Measurements from ENCODE around the gene MSANTD1. TPM values are rescaled to one million over a fixed set of nuclear protein-coding genes. Genes with fewer than 3 reads are reported as not detected.
A peak's percentile ranks its signal among the peaks of the same experiment; 100 is the strongest.

Gene MSANTD1
- total RNA-seq, result under 1 TPM; 0.24 to 0.37 TPM

DNA sequence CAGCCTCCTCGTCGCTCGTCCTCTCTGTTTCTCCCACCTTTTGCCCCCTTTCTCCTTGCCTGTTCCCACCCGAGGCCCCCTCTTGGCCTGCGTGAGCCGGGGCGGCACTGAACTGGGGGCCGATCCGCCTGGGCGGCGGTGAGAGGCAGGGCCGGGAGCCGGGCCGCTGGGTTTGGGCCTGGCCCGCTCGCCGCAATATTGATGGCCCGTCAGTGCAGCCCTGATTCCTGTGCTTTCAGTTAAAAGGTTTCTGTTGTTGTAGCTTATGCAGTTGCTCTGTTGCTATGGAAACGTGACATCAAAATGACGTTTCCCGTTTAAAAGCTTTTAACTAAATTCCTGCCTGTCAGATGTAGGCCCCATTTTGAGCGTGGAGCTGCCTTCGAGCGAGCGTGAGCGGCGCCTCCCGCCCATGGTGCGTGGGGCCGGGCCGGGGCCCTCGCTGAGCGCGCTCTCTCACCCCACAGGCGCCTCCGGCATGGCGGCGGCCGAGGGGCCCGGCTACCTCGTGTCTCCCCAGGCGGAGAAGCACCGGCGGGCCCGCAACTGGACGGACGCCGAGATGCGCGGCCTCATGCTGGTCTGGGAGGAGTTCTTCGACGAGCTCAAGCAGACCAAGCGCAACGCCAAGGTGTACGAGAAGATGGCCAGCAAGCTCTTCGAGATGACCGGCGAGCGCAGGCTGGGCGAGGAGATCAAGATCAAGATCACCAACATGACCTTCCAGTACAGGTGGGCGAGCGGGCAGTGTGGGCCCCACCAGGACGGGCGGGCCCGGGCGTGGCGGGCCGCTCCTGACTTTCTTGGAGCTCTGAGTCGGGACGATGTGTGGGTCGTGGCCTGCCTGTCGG lies at the start of gene MSANTD1:
MSANTD1 (plus strand) TSS at position 349 of the 851 bp plus-strand sequence; CDS start at position 413, 64 bp downstream.
- H3K27ac Mint-ChIP-seq, result no peak within 1 kb of the TSS
- no peak within 1 kb of the TSS for H3K4me3 Mint-ChIP-seq
- no peaks in the 10 kb centered on the region for H3K36me3 Mint-ChIP-seq
- no peak for DNase-seq
- H3K4me1 Mint-ChIP-seq, result no peaks in the 10 kb centered on the region
- no peaks in the 10 kb centered on the region for H3K27me3 Mint-ChIP-seq
- H3K9me3 Mint-ChIP-seq, result no peaks in the 10 kb centered on the region

GRCh38 chr4:3199653-3200422 lies 49.1 kb upstream of the MSANTD1 start:
- DNase-seq, result no peak
- no peak overlapping the region for H3K27ac Mint-ChIP-seq
- H3K4me1 Mint-ChIP-seq, result peaks cover 55% of the 10 kb centered on the region
- H3K36me3 Mint-ChIP-seq, result peaks cover 35% of the 10 kb centered on the region
- H3K9me3 Mint-ChIP-seq, result no peaks in the 10 kb centered on the region
- no peak overlapping the region for H3K4me3 Mint-ChIP-seq
- H3K27me3 Mint-ChIP-seq, result no peaks in the 10 kb centered on the region

GRCh38 chr4:3200423-3201090 lies 48.4 kb upstream of the MSANTD1 start:
- no peaks in the 10 kb centered on the region for H3K9me3 Mint-ChIP-seq
- H3K36me3 Mint-ChIP-seq, result peaks cover 35% of the 10 kb centered on the region
- peaks cover 49% of the 10 kb centered on the region for H3K4me1 Mint-ChIP-seq
- no peak overlapping the region for H3K27ac Mint-ChIP-seq
- DNase-seq, result no peak
- no peak overlapping the region for H3K4me3 Mint-ChIP-seq
- H3K27me3 Mint-ChIP-seq, result no peaks in the 10 kb centered on the region

GRCh38 chr4:3201718-3202702 lies 46.9 kb upstream of the MSANTD1 start:
- Mint-ChIP-seq H3K36me3 (peaks cover 30% of the 10 kb centered on the region), H3K9me3 (no peaks in the 10 kb centered on the region), H3K4me1 (peaks cover 35% of the 10 kb centered on the region), H3K27me3 (no peaks in the 10 kb centered on the region), H3K27ac (peak overlapping the region; percentile 83), H3K4me3 (no peak overlapping the region)
- DNase-seq, result peak; percentile 67

DNA sequence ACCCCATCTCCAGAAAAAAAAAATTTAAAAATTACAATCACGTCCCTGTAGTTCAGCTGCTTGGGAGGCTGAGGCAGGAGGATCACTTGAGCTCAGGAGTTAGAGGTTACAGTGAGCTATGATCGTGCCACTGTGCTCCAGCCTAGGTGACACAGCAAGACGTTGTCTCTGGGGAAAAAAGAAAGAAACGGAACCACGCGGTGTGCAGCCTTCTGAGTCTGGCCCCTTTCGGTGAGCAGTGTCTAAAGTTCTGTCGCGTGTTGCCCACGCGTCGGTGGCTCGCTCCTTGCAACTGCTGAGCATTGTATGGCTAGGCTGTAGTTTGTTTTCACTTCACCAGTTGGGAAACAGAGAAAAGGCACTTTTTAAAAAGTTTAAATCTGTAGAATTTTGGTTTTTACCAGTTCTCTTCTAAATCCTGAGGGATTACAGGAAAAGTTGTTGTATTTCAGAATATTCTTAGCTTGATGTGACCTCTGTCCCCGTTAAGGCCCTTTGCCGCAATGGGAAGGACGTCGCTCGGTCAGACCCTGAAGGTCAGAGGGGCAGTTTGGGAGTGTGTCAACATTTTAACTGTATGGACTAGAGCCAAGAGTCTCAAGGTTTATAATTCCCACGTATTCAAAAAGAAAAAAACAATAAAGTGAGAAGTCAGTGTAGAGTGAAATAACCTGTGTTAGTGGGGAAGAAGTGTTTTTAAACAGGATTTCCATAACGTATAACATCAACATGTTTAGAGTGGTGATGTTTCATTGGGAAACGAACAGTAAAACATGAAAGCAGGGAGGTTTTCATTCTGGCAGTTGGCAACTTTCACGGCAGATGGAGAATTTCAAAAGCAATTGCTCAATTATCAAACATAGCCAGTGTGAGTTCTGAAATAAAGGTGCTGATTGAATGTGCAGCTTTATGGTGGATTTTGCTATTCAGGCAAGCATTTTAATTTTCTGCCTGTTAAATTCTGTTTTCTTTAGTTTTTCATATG lies 45.8 kb upstream of the MSANTD1 start:
- H3K27me3 Mint-ChIP-seq, result no peaks in the 10 kb centered on the region
- DNase-seq, result peak; percentile 43
- H3K36me3 Mint-ChIP-seq, result peaks cover 30% of the 10 kb centered on the region
- peak overlapping the region; percentile 83 for H3K27ac Mint-ChIP-seq
- H3K4me3 Mint-ChIP-seq, result peak overlapping the region; percentile 22
- no peaks in the 10 kb centered on the region for H3K9me3 Mint-ChIP-seq
- peaks cover 27% of the 10 kb centered on the region for H3K4me1 Mint-ChIP-seq

DNA sequence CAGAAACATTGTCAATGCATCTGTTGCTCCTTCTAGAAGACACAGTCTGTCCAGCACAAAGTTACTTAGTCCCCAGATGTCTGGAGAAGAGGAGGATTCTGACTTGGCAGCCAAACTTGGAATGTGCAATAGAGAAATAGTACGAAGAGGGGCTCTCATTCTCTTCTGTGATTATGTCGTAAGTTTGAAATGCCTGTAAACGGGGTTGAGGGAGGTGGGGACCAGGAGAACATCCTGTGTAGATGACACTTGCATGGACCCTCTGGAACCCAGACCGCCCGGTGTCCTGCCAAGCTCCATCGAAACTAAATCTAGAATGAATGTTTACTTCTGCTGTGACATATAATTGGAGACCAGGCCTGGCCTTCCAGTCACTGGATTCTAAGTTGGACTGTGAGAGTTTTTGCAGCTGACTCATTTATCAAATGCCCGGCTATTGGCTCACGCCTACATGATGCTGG lies 45.0 kb upstream of the MSANTD1 start:
- Mint-ChIP-seq H3K9me3 (no peaks in the 10 kb centered on the region), H3K4me3 (no peak overlapping the region), H3K27ac (no peak overlapping the region), H3K36me3 (peaks cover 31% of the 10 kb centered on the region), H3K4me1 (peaks cover 27% of the 10 kb centered on the region), H3K27me3 (no peaks in the 10 kb centered on the region)
- DNase-seq, result no peak

DNA sequence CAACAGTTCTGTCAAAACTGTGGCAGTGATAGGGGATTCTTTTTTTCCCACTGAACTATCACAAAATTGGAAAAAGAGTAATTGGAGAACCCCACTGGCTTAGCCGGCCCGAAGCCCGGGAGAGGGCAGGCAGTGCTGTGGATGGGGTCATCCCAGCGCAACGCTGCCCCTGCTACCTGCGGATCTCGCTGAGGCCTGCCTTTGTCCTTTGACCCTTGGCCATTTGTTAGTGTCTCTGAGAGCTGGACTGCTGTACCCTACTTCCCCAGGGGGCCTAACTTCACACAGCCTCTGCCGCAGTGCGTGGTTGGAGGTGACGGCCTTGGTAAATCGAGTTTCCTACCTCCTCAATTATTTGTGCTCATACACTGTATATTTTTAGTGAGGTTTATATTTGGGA lies 43.0 kb upstream of the MSANTD1 start:
- no peak for DNase-seq
- H3K9me3 Mint-ChIP-seq, result no peaks in the 10 kb centered on the region
- no peaks in the 10 kb centered on the region for H3K27me3 Mint-ChIP-seq
- H3K4me3 Mint-ChIP-seq, result no peak overlapping the region
- peaks cover 29% of the 10 kb centered on the region for H3K36me3 Mint-ChIP-seq
- peaks cover 27% of the 10 kb centered on the region for H3K4me1 Mint-ChIP-seq
- H3K27ac Mint-ChIP-seq, result no peak overlapping the region

GRCh38 chr4:3206439-3207100 lies 42.4 kb upstream of the MSANTD1 start:
- Mint-ChIP-seq H3K4me3 (no peak overlapping the region), H3K27ac (no peak overlapping the region), H3K4me1 (peaks cover 23% of the 10 kb centered on the region), H3K36me3 (peaks cover 27% of the 10 kb centered on the region), H3K9me3 (no peaks in the 10 kb centered on the region), H3K27me3 (no peaks in the 10 kb centered on the region)
- no peak for DNase-seq

- DNase-seq, result no peak
- H3K4me1 Mint-ChIP-seq, result peaks cover 12% of the 10 kb centered on the region
- peaks cover 24% of the 10 kb centered on the region for H3K36me3 Mint-ChIP-seq
- H3K27me3 Mint-ChIP-seq, result no peaks in the 10 kb centered on the region
- H3K9me3 Mint-ChIP-seq, result no peaks in the 10 kb centered on the region
- no peak overlapping the region for H3K27ac Mint-ChIP-seq
- H3K4me3 Mint-ChIP-seq, result no peak overlapping the region
Observed at GRCh38 chr4:3207531-3208037, 41.4 kb upstream of the MSANTD1 start.

GRCh38 chr4:3208826-3209225 lies 40.1 kb upstream of the MSANTD1 start:
- Mint-ChIP-seq H3K4me3 (no peak overlapping the region), H3K36me3 (peaks cover 14% of the 10 kb centered on the region), H3K27me3 (no peaks in the 10 kb centered on the region), H3K4me1 (peaks cover 2% of the 10 kb centered on the region), H3K27ac (no peak overlapping the region), H3K9me3 (no peaks in the 10 kb centered on the region)
- no peak for DNase-seq

- Mint-ChIP-seq H3K9me3 (no peaks in the 10 kb centered on the region), H3K4me1 (no peaks in the 10 kb centered on the region), H3K36me3 (peaks cover 10% of the 10 kb centered on the region), H3K4me3 (no peak overlapping the region), H3K27me3 (no peaks in the 10 kb centered on the region), H3K27ac (no peak overlapping the region)
- DNase-seq, result no peak
Observed at GRCh38 chr4:3209551-3210325, 39.2 kb upstream of the MSANTD1 start.

DNA sequence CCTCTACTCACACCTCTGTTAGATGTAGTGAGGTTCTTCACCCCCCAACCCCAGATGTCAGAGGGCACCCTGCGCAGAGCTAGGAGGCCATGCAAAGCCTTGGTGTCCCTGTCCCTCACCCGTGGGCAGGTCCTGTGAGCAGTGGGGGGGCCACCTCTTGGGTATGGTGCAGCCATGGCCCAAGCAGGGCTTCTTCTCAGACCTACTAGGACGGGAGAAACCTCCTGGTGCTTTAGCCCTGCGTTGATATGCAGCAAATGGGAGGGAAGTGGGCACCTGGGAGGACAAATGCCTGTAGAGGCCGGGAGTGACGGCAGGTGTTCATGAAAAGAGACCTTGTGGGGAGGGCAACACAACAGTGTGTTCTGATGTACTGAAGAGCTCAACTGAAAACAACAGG lies 38.5 kb upstream of the MSANTD1 start:
- Mint-ChIP-seq H3K4me3 (no peak overlapping the region), H3K27ac (no peak overlapping the region), H3K9me3 (no peaks in the 10 kb centered on the region), H3K27me3 (no peaks in the 10 kb centered on the region), H3K4me1 (no peaks in the 10 kb centered on the region), H3K36me3 (peaks cover 12% of the 10 kb centered on the region)
- no peak for DNase-seq
